DOHH2 (cell line): ENCODE measurements around the gene KIF25.

Experiments
- H3F3A ChIP-seq: fragments of 200-600 bp; sonication (generic), shearing (Covaris generic); 2 replicates; pipeline ENCODE4 v1.6.0; 2016; ENCODE audit warnings: antibody characterized with exemption, mild to moderate bottlenecking; ENCODE audit not compliant: control insufficient read depth, insufficient read depth
- H3K27ac ChIP-seq: fragments of 200-600 bp; sonication (generic); 2 replicates; pipeline ENCODE4 v1.5.1; 2014; ENCODE audit warnings: low read depth, mild to moderate bottlenecking, low read length, moderate library complexity
- H3K27me3 ChIP-seq: fragments of 200-600 bp; sonication (generic); 2 replicates; pipeline ENCODE4 v1.6.1; 2014; ENCODE audit warnings: mild to moderate bottlenecking, low read length, mixed read lengths; ENCODE audit not compliant: control insufficient read depth
- H3K36me3 ChIP-seq: fragments of 200-600 bp; sonication (generic); 2 replicates; pipeline ENCODE4 v1.6.1; 2014; ENCODE audit warnings: mild to moderate bottlenecking, low read length, moderate library complexity, mixed read lengths; ENCODE audit not compliant: control insufficient read depth
- H3K4me1 ChIP-seq: fragments of 200-600 bp; sonication (generic); 2 replicates; pipeline ENCODE4 v1.6.1; 2014; ENCODE audit warnings: mild to moderate bottlenecking, low read length, mixed read lengths; ENCODE audit not compliant: control insufficient read depth
- H3K4me2 ChIP-seq: fragments of 200-600 bp; sonication (generic); 2 replicates; pipeline ENCODE4 v1.6.0; 2014; ENCODE audit warnings: mild to moderate bottlenecking, low read length, moderate library complexity
- H3K4me3 ChIP-seq: fragments of 200-600 bp; sonication (generic); 2 replicates; pipeline ENCODE4 v1.5.1; 2014; ENCODE audit warnings: mild to moderate bottlenecking, low read length, mixed read lengths
- H3K79me2 ChIP-seq: fragments of 200-600 bp; sonication (generic); 2 replicates; pipeline ENCODE4 v1.6.1; 2014; ENCODE audit warnings: mild to moderate bottlenecking, low read length, mixed read lengths; ENCODE audit not compliant: control insufficient read depth
- H3K9me2 ChIP-seq: fragments of 200-600 bp; sonication (generic); replicated peaks from 2 replicates; pipeline ENCODE4 v1.6.1; 2014; ENCODE audit warnings: mild to moderate bottlenecking, low read length, mixed read lengths; ENCODE audit not compliant: control insufficient read depth
- H3K9me3 ChIP-seq: fragments of 200-600 bp; sonication (generic); 2 replicates; pipeline ENCODE4 v1.6.1; 2014; ENCODE audit warnings: antibody characterized with exemption, low read length, mixed read lengths; ENCODE audit not compliant: control insufficient read depth, insufficient read depth
- H4K20me1 ChIP-seq: fragments of 200-600 bp; sonication (generic); 2 replicates; pipeline ENCODE4 v1.6.0; 2014; ENCODE audit warnings: low read depth, mild to moderate bottlenecking, antibody characterized with exemption, low read length, moderate library complexity; ENCODE audit not compliant: control insufficient read depth, insufficient read depth
- CTCF ChIP-seq: fragments of 200-600 bp; sonication (generic); IDR thresholded peaks from one replicate; pipeline ENCODE4 v1.5.1; 2014; ENCODE audit warnings: antibody characterized with exemption, mild to moderate bottlenecking, low read depth, low read length; ENCODE audit not compliant: poor library complexity, severe bottlenecking
- EZH2phosphoT487 ChIP-seq: fragments of 200-600 bp; sonication (generic); IDR thresholded peaks from 2 replicates; pipeline ENCODE4 v1.6.1; 2017; ENCODE audit warnings: borderline replicate concordance, mild to moderate bottlenecking, antibody characterized with exemption, low read length, moderate library complexity, mixed read lengths

KIF25 gene

GRCh38 chr6:167990016-167990945, 7.2 kb upstream of the KIF25 start:
- H3K4me1 ChIP-seq, result no peaks in the 10 kb centered on the region
- no peaks in the 10 kb centered on the region for H3K27me3 ChIP-seq
- H3F3A ChIP-seq, result no peaks in the 10 kb centered on the region
- no peaks in the 10 kb centered on the region for H3K79me2 ChIP-seq
- no peaks in the 10 kb centered on the region for H3K36me3 ChIP-seq
- TF ChIP-seq CTCF (no peak), EZH2phosphoT487 (no peak)
- H3K4me2 ChIP-seq, result no peak overlapping the region
- H4K20me1 ChIP-seq, result no peaks in the 10 kb centered on the region
- no peaks in the 10 kb centered on the region for H3K9me3 ChIP-seq
- no peak overlapping the region for H3K4me3 ChIP-seq
- H3K9me2 ChIP-seq, result no peaks in the 10 kb centered on the region
- H3K27ac ChIP-seq, result no peak overlapping the region

GRCh38 chr6:167993169-167993568, 4.3 kb upstream of the KIF25 start:
- no peak overlapping the region for H3K4me2 ChIP-seq

GRCh38 chr6:167993831-167994230, 3.6 kb upstream of the KIF25 start:
- no peak overlapping the region for H3K4me3 ChIP-seq
- no peaks in the 10 kb centered on the region for H3K27me3 ChIP-seq
- H3K4me2 ChIP-seq, result no peak overlapping the region
- H3F3A ChIP-seq, result no peaks in the 10 kb centered on the region
- TF ChIP-seq EZH2phosphoT487, result no peak
- TF ChIP-seq CTCF, result no peak
- no peaks in the 10 kb centered on the region for H4K20me1 ChIP-seq
- H3K36me3 ChIP-seq, result no peaks in the 10 kb centered on the region
- no peaks in the 10 kb centered on the region for H3K9me3 ChIP-seq
- H3K4me1 ChIP-seq, result no peaks in the 10 kb centered on the region
- no peaks in the 10 kb centered on the region for H3K79me2 ChIP-seq
- no peaks in the 10 kb centered on the region for H3K9me2 ChIP-seq
- no peak overlapping the region for H3K27ac ChIP-seq

More at GRCh38 chr6:167993169-167993568, 4.3 kb upstream of the KIF25 start:
- H3F3A ChIP-seq, result no peaks in the 10 kb centered on the region
- H4K20me1 ChIP-seq, result no peaks in the 10 kb centered on the region
- H3K27me3 ChIP-seq, result no peaks in the 10 kb centered on the region
- H3K9me3 ChIP-seq, result no peaks in the 10 kb centered on the region
- TF ChIP-seq CTCF (no peak), EZH2phosphoT487 (no peak)
- H3K27ac ChIP-seq, result no peak overlapping the region
- H3K9me2 ChIP-seq, result no peaks in the 10 kb centered on the region
- H3K79me2 ChIP-seq, result no peaks in the 10 kb centered on the region
- H3K4me1 ChIP-seq, result no peaks in the 10 kb centered on the region
- H3K4me3 ChIP-seq, result no peak overlapping the region
- H3K36me3 ChIP-seq, result no peaks in the 10 kb centered on the region
